Keratinocyte (primary cell): ENCODE measurements around the gene ARRDC2. TPM values are rescaled to one million over a fixed set of nuclear protein-coding genes. Genes with fewer than 3 reads are reported as not detected.
"Not testable (repeated sequence)": the region's sequence is repeated elsewhere in the genome, so short reads cannot be mapped to it uniquely, and the experiment has no call there.

Source experiments
- DNase-seq: peaks from one replicate; pipeline ENCODE4 v3.0.0-alpha.2; 2011; ENCODE audit warnings: low read depth, missing footprints, low spot score
- FAIRE-seq: peaks from 2 replicates; lab custom pipeline; 2011; peaks lifted over from hg19 to GRCh38; lab: Jason Lieb, UNC
- H2AFZ ChIP-seq: 2 replicates; pipeline ENCODE4 v1.6.0; 2012; ENCODE audit warnings: low read length, control low read depth, inconsistent platforms; ENCODE audit not compliant: control insufficient read depth
- H3K27ac ChIP-seq: 2 replicates; pipeline ENCODE4 v1.5.1; 2011; ENCODE audit warnings: low read length; ENCODE audit not compliant: control insufficient read depth, insufficient read depth
- H3K27me3 ChIP-seq: 3 replicates; pipeline ENCODE4 v1.6.0; 2011; ENCODE audit warnings: low read length; ENCODE audit not compliant: control insufficient read depth, insufficient read depth; ENCODE audit errors: extremely low read depth
- H3K36me3 ChIP-seq, 2 experiments: 2 replicates in 1 of 2; 3 replicates in 1 of 2; pipeline ENCODE4 v1.5.1; 2011; ENCODE audit warnings: low read length in 2 of 2, mild to moderate bottlenecking in 1 of 2; ENCODE audit not compliant: control insufficient read depth in 2 of 2, insufficient read depth in 2 of 2; ENCODE audit errors: extremely low read depth in 1 of 2
- H3K4me1 ChIP-seq: 3 replicates; pipeline ENCODE4 v1.5.1; 2011; ENCODE audit warnings: low read length; ENCODE audit not compliant: control insufficient read depth, insufficient read depth; ENCODE audit errors: extremely low read depth
- H3K4me2 ChIP-seq: 3 replicates; pipeline ENCODE4 v1.6.0; 2011; ENCODE audit warnings: low read depth, low read length; ENCODE audit not compliant: control insufficient read depth, insufficient read depth; ENCODE audit errors: extremely low read depth
- H3K4me3 ChIP-seq, 3 experiments: fragments of 200-600 bp in 1 of 3; sonication (generic) in 1 of 3; 2 replicates in 2 of 3; 3 replicates in 1 of 3; pipeline ENCODE4 v1.5.1; 2011 to 2016; ENCODE audit warnings: low read length in 3 of 3, mild to moderate bottlenecking in 3 of 3, control low read depth in 2 of 3, inconsistent platforms in 1 of 3, low read depth in 1 of 3, mixed read lengths in 1 of 3, mixed run types in 1 of 3, moderate library complexity in 1 of 3; ENCODE audit not compliant: control insufficient read depth in 2 of 3, insufficient read depth in 2 of 3; ENCODE audit errors: extremely low read depth in 1 of 3
- H3K79me2 ChIP-seq: 2 replicates; pipeline ENCODE4 v1.6.0; 2012; ENCODE audit warnings: low read length; ENCODE audit not compliant: control insufficient read depth, insufficient read depth
- H3K9ac ChIP-seq: 3 replicates; pipeline ENCODE4 v1.6.0; 2011; ENCODE audit warnings: low read length; ENCODE audit not compliant: control insufficient read depth, insufficient read depth; ENCODE audit errors: extremely low read depth
- H3K9me1 ChIP-seq: 3 replicates; pipeline ENCODE4 v1.6.0; 2011; ENCODE audit warnings: low read length; ENCODE audit not compliant: control insufficient read depth, insufficient read depth; ENCODE audit errors: extremely low read depth
- H3K9me3 ChIP-seq: 2 replicates; pipeline ENCODE4 v1.5.1; 2012; ENCODE audit warnings: low read depth, low read length; ENCODE audit not compliant: control insufficient read depth
- H4K20me1 ChIP-seq: 3 replicates; pipeline ENCODE4 v1.6.0; 2011; ENCODE audit warnings: low read length; ENCODE audit not compliant: control insufficient read depth, insufficient read depth; ENCODE audit errors: extremely low read depth
- CTCF ChIP-seq, 3 experiments: IDR thresholded peaks in 1 of 3; conservative IDR thresholded peaks in 1 of 3; optimal IDR thresholded peaks in 1 of 3; 2 replicates in 2 of 3; 3 replicates in 1 of 3; pipeline versions ENCODE3 to v1.5.1; 2011; ENCODE audit warnings: low read length in 3 of 3, mild to moderate bottlenecking in 3 of 3, moderate library complexity in 2 of 3, control low read depth in 1 of 3, inconsistent platforms in 1 of 3; ENCODE audit not compliant: insufficient read depth in 2 of 3; ENCODE audit errors: extremely low read depth in 1 of 3
- EZH2 ChIP-seq: IDR thresholded peaks from one replicate; pipeline ENCODE4 v1.6.1; 2012; ENCODE audit warnings: inconsistent platforms, mild to moderate bottlenecking, low read length, moderate library complexity
- dilution Hi-C: fragments of 300-500 bp; cut with MboI; formaldehyde crosslinking; loops from one replicate; pipeline ENCODE4 v1.7.0; 2020; ENCODE audit warnings: low sequenced_read_pairs; ENCODE audit not compliant: extremely low pct_ligation_motif_present
- polyA plus RNA-seq, 5 experiments: library from polyadenylated mRNA; depleted of rRNA in 3 of 5; stranded (reverse) in 3 of 5; stranded (forward) in 1 of 5; unstranded in 1 of 5; fragments of >200 nt; gene quantifications; 1 replicate in 1 of 5; 2 replicates in 3 of 5; 3 replicates in 1 of 5; pipeline versions ENCODE4 v1.2.1 to v1.2.3, GENCODE V29; 2011 to 2012; ENCODE audit warnings: missing spikeins in 2 of 5, low read depth in 1 of 5, low replicate concordance in 1 of 5

The ARRDC2 gene
- polyA plus RNA-seq, 1 donor (not counting 4 experiments of a cell fraction or from before 2014, with no cell fraction given), result 2.4 TPM

- H3K79me2 ChIP-seq, result no peaks in the 10 kb centered on the region
- FAIRE-seq (no peak), DNase-seq (no peak)
- dilution Hi-C loops, result no loop called here
- no peak overlapping the region for H3K27ac ChIP-seq
- no peaks in the 10 kb centered on the region for H3K9me1 ChIP-seq
- H4K20me1 ChIP-seq, result no peaks in the 10 kb centered on the region
- H2AFZ ChIP-seq, result no peak overlapping the region
- no peaks in the 10 kb centered on the region for H3K36me3 ChIP-seq
- no peak overlapping the region for H3K4me2 ChIP-seq
- no peaks in the 10 kb centered on the region for H3K4me1 ChIP-seq
- no peak overlapping the region for H3K9ac ChIP-seq
- TF ChIP-seq CTCF (optimal IDR thresholded peaks at IDR 0.05 in 1 of 3, IDR thresholded peaks at IDR 0.05 in 1 of 3, conservative IDR thresholded peaks at IDR 0.05 in 1 of 3; ENCODE audit: extremely low read depth in 1 of 3, insufficient read depth in 2 of 3, low read length in 3 of 3), result no peak
- TF ChIP-seq EZH2, result no peak
- no peaks in the 10 kb centered on the region for H3K27me3 ChIP-seq
- H3K9me3 ChIP-seq, result no peaks in the 10 kb centered on the region
- H3K4me3 ChIP-seq, result no peak overlapping the region
Observed at GRCh38 chr19:17985037-17985818, 22.7 kb upstream of the ARRDC2 start.

- FAIRE-seq, H3K79me2 ChIP-seq, H3K27me3 ChIP-seq, H3K4me1 ChIP-seq, DNase-seq, H3K9me1 ChIP-seq, dilution Hi-C loops, H3K27ac ChIP-seq, H4K20me1 ChIP-seq, H3K9ac ChIP-seq, H3K4me3 ChIP-seq, H3K36me3 ChIP-seq, H3K4me2 ChIP-seq, H2AFZ ChIP-seq, H3K9me3 ChIP-seq: not testable (repeated sequence)
Observed at GRCh38 chr19:17986569-17986968, 21.4 kb upstream of the ARRDC2 start.

- H3K4me1 ChIP-seq, result no peaks in the 10 kb centered on the region
- H3K27ac ChIP-seq, result no peak overlapping the region
- H3K79me2 ChIP-seq, result no peaks in the 10 kb centered on the region
- H3K9me3 ChIP-seq, result no peaks in the 10 kb centered on the region
- no peaks in the 10 kb centered on the region for H4K20me1 ChIP-seq
- no peak overlapping the region for H2AFZ ChIP-seq
- H3K4me2 ChIP-seq, result no peak overlapping the region
- no peak overlapping the region for H3K4me3 ChIP-seq
- H3K36me3 ChIP-seq, result no peaks in the 10 kb centered on the region
- H3K27me3 ChIP-seq, result no peaks in the 10 kb centered on the region
- no peak for FAIRE-seq
- TF ChIP-seq EZH2 (no peak), CTCF (optimal IDR thresholded peaks at IDR 0.05 in 1 of 3, IDR thresholded peaks at IDR 0.05 in 1 of 3, conservative IDR thresholded peaks at IDR 0.05 in 1 of 3; ENCODE audit: extremely low read depth in 1 of 3, insufficient read depth in 2 of 3, low read length in 3 of 3) (no peak)
- no peak for DNase-seq
- H3K9me1 ChIP-seq, result no peaks in the 10 kb centered on the region
- dilution Hi-C loops, result no loop called here
- H3K9ac ChIP-seq, result no peak overlapping the region
Observed at GRCh38 chr19:17988161-17988560, 19.8 kb upstream of the ARRDC2 start.
